GM12872 (cell line): Measurements from ENCODE around the gene SCAI.

Source experiments
- CTCF ChIP-seq: IDR thresholded peaks from 3 replicates; pipeline ENCODE4 v1.5.1; 2011; ENCODE audit warnings: low read depth, mild to moderate bottlenecking, low read length, moderate library complexity; ENCODE audit not compliant: insufficient read depth

Gene SCAI

GRCh38 chr9:125142560-125143376, 560 bp downstream of the SCAI start:
- no peak for TF ChIP-seq CTCF

DNA sequence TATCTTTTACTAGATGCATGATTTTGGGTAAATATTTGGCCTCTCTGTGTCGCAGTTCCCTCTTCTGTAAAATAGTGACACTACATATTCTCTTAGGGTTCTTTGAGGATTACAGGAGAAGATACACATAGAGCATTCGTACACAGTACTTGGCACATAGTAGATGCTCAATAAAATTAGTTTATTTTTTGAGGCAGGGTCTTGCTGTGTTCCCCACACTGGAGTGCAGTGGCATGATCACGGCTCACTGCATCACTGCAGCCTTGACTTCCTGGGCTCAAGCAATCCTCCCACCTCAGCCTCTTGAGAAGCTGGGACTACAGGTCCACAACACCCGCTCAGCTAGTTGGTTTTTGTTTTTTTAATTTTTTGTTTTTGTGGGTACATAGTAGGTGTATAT, 1.6 kb downstream of the SCAI start:
- no peak for TF ChIP-seq CTCF

GRCh38 chr9:125141251-125141650, 2.1 kb downstream of the SCAI start:
- no peak for TF ChIP-seq CTCF

DNA sequence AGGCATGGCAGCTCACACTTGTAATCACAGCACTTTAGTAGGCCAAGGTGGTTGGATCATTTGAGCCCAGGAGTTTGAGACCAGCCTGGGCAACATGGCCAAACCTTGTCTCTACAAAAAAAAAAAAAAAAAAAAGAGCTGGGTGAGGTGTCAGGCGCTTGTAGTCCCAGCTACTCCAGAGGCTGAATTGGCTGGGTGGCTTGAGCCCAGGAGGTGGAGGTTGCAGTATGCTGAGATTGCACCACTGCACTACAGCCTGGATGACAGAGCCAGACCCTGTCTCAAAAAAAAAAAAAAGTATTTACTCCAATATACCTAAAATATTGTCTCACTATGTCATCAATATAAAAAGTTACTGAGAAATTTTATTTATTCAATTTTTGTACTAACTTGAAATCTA, 2.8 kb downstream of the SCAI start:
- TF ChIP-seq CTCF, result no peak

- TF ChIP-seq CTCF, result no peak
These were observed 6.1 kb downstream of the SCAI start for GRCh38 chr9:125137200-125137599.

- no peak for TF ChIP-seq CTCF
These were observed 8.4 kb downstream of the SCAI start for GRCh38 chr9:125134976-125135375.

GRCh38 chr9:125133403-125134329, 9.7 kb downstream of the SCAI start:
- no peak for TF ChIP-seq CTCF
